Mononuclear cell (primary cell): Measurements from ENCODE around the gene ST6GALNAC5. TPM values are rescaled to one million over a fixed set of nuclear protein-coding genes. Genes with fewer than 3 reads are reported as not detected.

ENCODE experiments used
- H3K27me3 ChIP-seq: 2 replicates; pipeline ENCODE4 v1.6.0; 2011; ENCODE audit warnings: low read length, control low read depth; ENCODE audit not compliant: insufficient read depth
- H3K4me1 ChIP-seq: 2 replicates; pipeline ENCODE4 v1.5.1; 2011; ENCODE audit warnings: mild to moderate bottlenecking, low read length, control low read depth; ENCODE audit not compliant: insufficient read depth
- H3K4me3 ChIP-seq: 2 replicates; pipeline ENCODE4 v1.5.1; 2011; ENCODE audit warnings: mild to moderate bottlenecking, low read length, moderate library complexity
- H3K9me3 ChIP-seq: 2 replicates; pipeline ENCODE4 v1.5.1; 2011; ENCODE audit warnings: low read depth, mild to moderate bottlenecking, control low read depth, low read length
- total RNA-seq: library from RNA; depleted of rRNA; stranded (reverse); fragments of >200 nt; gene quantifications from one replicate; pipeline ENCODE4 v1.2.3, GENCODE V29; 2012

ST6GALNAC5 gene
- total RNA-seq, 1 donor = not detected

DNA sequence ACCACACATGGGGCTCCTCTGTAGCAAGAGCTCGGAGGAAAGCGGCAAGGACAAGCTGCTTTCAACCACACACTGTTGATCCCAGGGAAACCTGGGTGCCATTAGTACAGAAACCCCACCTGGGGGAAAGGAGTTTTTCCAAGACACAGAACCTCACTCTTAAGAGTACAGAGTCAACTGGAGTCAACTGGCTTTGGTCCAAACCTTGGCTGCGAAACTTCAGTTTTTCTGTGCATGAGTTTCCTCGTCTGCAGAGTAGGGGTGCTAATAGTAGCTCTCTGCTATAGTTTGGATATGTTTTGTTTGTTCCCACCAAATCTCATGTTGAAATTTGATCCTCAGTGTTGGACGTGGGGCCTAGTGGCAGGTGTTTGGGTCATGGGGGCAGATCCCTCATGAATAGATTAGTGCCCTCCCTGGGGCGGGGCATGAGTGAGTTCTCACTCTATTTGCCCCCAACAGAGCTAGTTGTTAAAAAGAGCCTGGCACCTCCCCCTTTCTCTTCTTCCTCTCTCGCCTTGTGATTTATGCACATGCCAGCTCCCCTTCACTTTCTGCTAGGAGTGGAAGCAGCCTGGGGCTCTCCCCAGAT is 190.8 kb downstream of the ST6GALNAC5 start:
- Histone ChIP-seq H3K9me3 (no peaks in the 10 kb centered on the region), H3K4me1 (peaks cover 4% of the 10 kb centered on the region), H3K4me3 (no peak overlapping the region), H3K27me3 (peaks cover 4% of the 10 kb centered on the region)

DNA sequence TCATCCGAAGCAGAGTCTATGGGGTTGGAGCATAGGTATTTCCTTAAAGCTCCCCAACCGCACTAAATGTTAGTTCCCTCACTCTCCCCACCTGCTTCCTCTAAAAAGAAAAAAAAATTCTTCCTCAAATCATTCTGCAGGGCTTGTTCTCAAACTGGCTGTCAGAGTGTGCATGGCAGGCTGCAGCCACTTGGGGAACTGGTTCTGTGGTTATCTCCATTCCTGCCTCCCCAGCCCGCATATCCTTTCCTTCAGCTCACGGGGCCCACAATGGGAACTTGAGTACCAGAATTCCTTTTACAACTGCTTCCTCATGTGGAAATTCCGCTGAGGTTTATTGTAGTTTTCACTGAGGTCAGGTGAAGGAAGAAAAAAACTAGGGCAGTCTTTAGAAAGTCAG is 192.7 kb downstream of the ST6GALNAC5 start:
- no peaks in the 10 kb centered on the region for H3K9me3 ChIP-seq
- H3K27me3 ChIP-seq = peaks cover 4% of the 10 kb centered on the region
- H3K4me3 ChIP-seq = no peak overlapping the region
- peaks cover 4% of the 10 kb centered on the region for H3K4me1 ChIP-seq

- no peak overlapping the region for H3K4me3 ChIP-seq
- peaks cover 4% of the 10 kb centered on the region for H3K4me1 ChIP-seq
- peaks cover 4% of the 10 kb centered on the region for H3K27me3 ChIP-seq
- H3K9me3 ChIP-seq = no peaks in the 10 kb centered on the region
These were observed 193.9 kb downstream of the ST6GALNAC5 start for GRCh38 chr1:77061162-77061561.

DNA sequence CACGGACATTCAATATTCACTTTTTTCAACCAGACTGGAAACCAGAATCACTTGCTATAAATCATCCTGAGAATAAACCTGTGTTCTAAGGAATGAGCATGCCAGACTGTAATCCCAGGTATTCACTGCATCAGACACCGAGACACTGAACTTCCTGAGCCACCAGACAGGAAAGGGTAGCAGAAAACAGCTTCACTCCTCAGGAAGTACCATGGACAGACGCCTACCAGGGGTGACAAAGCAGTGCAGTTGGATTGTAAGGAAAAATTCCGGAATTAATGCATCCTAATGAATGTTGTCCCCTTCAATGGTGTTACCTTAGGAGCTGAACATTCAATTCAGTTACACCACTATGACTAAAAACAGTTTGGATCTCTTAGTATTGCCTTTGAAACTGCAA is 195.8 kb downstream of the ST6GALNAC5 start:
- Histone ChIP-seq H3K27me3 (peaks cover 4% of the 10 kb centered on the region), H3K9me3 (no peaks in the 10 kb centered on the region), H3K4me3 (no peak overlapping the region), H3K4me1 (peaks cover 4% of the 10 kb centered on the region)

GRCh38 chr1:77064246-77064645 is 197.0 kb downstream of the ST6GALNAC5 start:
- Histone ChIP-seq H3K4me1 (peaks cover 4% of the 10 kb centered on the region), H3K27me3 (peaks cover 4% of the 10 kb centered on the region), H3K4me3 (no peak overlapping the region), H3K9me3 (no peaks in the 10 kb centered on the region)

GRCh38 chr1:77065693-77066342 is 198.5 kb downstream of the ST6GALNAC5 start:
- Histone ChIP-seq H3K4me1 (no peaks in the 10 kb centered on the region), H3K27me3 (no peaks in the 10 kb centered on the region), H3K4me3 (no peak overlapping the region), H3K9me3 (no peaks in the 10 kb centered on the region)

DNA sequence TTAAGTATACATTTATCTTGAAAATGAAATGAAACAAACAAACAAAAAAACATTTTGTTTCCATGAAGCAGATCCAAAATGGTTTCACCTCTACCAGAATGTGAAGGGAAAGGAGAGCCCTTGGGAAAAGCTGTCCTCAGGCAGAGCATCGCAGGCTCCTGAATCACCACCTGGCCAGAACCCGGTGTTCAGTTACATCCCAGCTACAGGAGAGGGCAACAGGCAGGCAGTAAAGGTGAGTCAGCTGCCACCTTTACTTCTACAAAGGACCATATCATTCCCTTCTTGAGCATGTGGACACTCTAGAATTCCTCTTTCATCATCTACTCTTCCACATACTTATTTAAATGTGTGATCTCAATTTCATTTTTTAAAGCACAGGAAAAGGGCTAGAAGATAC is 200.7 kb downstream of the ST6GALNAC5 start:
- H3K4me1 ChIP-seq = no peaks in the 10 kb centered on the region
- H3K4me3 ChIP-seq = no peak overlapping the region
- no peaks in the 10 kb centered on the region for H3K9me3 ChIP-seq
- H3K27me3 ChIP-seq = no peaks in the 10 kb centered on the region

GRCh38 chr1:77076759-77077158 is 209.5 kb downstream of the ST6GALNAC5 start:
- Histone ChIP-seq H3K4me1 (no peaks in the 10 kb centered on the region), H3K4me3 (no peak overlapping the region), H3K9me3 (no peaks in the 10 kb centered on the region), H3K27me3 (no peaks in the 10 kb centered on the region)

GRCh38 chr1:77081834-77082233 is 214.6 kb downstream of the ST6GALNAC5 start:
- H3K4me3 ChIP-seq = no peak overlapping the region
- H3K9me3 ChIP-seq = no peaks in the 10 kb centered on the region
- H3K27me3 ChIP-seq = no peaks in the 10 kb centered on the region
- H3K4me1 ChIP-seq = no peaks in the 10 kb centered on the region

DNA sequence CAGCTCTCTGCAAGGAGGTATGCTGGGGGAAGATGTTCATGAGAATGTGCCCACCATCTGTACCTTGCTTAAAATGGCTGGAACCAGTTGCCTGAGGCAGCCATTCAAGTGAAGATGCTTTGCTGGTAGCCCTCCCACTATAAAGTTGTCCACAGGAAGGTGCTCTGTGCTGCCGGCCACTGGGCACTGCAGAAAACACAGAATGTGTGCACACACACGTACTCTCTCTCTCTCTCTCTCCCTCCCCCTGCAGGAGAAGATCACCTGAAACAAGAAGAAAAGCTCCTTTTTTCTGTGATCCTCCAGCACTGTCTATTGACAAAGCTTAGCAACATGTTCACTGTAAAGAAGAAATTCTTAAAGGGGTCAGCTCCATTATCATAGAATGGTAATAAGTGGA is 217.2 kb downstream of the ST6GALNAC5 start:
- H3K27me3 ChIP-seq = no peaks in the 10 kb centered on the region
- no peak overlapping the region for H3K4me3 ChIP-seq
- H3K4me1 ChIP-seq = no peaks in the 10 kb centered on the region
- H3K9me3 ChIP-seq = no peaks in the 10 kb centered on the region

DNA sequence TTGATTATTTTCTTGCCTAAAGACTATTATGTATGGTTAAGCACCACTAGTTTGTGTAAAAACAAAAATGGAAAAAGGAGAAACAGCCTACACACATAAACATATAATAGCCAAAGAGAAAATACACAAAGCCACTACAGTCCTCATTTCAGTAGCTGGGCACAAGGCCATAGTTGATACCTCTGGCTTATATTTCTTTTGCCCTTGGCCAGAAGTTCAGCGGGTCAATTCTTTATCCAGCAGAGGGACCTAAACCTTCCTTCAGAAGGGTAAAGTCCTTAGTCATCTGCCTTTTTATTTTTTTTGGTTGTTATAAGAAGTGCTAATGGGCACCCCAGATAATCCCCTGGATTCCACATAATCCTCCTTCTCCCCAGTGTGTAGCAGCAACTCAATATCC is 217.8 kb downstream of the ST6GALNAC5 start:
- H3K9me3 ChIP-seq = no peaks in the 10 kb centered on the region

GRCh38 chr1:77089756-77090155 is 222.5 kb downstream of the ST6GALNAC5 start:
- H3K9me3 ChIP-seq = no peaks in the 10 kb centered on the region
- H3K4me1 ChIP-seq = no peaks in the 10 kb centered on the region
- H3K27me3 ChIP-seq = no peaks in the 10 kb centered on the region
- no peak overlapping the region for H3K4me3 ChIP-seq

More for the DNA sequence above, 217.8 kb downstream of the ST6GALNAC5 start:
- H3K27me3 ChIP-seq = no peaks in the 10 kb centered on the region
- H3K4me3 ChIP-seq = no peak overlapping the region
- H3K4me1 ChIP-seq = no peaks in the 10 kb centered on the region

GRCh38 chr1:77095236-77095635 is 228.0 kb downstream of the ST6GALNAC5 start:
- Histone ChIP-seq H3K27me3 (no peaks in the 10 kb centered on the region), H3K4me3 (no peak overlapping the region), H3K4me1 (no peaks in the 10 kb centered on the region), H3K9me3 (no peaks in the 10 kb centered on the region)

DNA sequence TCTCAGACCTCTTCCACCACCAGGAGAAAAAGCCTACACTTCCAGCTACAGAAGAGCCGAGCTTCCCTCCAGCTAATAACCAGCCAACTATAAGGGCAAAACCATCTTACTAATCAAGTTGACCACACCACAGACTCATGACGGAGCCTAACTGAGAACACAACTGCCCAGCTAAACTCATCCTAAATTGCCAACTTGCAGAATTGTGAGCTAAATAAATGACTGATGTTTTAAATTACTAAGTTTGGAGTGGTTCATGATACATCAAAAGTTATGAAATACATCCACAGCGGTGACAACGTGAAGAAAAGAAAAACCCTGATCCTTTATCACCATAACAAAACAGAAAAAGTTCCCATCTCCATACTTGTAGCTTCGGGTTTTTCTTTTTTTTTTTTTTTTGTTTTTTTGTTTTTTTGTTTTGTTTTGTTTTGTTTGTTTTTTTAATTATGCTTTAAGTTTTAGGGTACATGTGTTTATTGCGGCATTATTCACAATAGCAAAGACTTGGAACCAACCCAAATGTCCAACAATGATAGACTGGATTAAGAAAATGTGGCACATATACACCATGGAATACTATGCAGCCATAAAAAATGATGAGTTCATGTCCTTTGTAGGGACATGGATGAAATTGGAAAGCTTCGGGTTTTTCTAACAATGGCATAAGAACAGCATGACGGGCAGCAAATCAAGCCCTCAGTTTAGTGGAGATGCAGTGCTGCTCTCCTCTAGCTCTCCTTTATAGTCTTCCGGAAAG is 229.4 kb downstream of the ST6GALNAC5 start:
- Histone ChIP-seq H3K9me3 (no peaks in the 10 kb centered on the region), H3K4me1 (no peaks in the 10 kb centered on the region), H3K4me3 (no peak overlapping the region), H3K27me3 (no peaks in the 10 kb centered on the region)

DNA sequence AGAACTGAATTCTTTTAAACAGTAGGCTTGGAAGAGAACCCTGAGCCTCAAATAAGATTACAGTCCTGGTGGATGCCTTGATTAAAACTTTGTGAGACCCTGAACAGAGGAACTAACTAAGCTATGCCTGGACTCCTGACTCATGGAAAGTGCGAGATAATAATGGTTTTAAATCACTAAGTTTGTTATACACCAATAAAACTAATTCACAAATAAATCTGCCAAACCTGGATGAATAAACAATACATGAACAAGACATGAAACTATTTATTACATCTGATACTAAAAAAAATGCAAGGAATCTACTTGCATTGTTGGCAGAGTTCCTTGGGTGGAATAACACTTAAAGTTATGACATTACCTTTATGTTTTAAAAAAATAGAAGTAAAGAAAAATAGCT is 233.6 kb downstream of the ST6GALNAC5 start:
- Histone ChIP-seq H3K4me3 (no peak overlapping the region), H3K27me3 (no peaks in the 10 kb centered on the region), H3K4me1 (no peaks in the 10 kb centered on the region), H3K9me3 (no peaks in the 10 kb centered on the region)
